ENCODE results near the gene SHROOM3. TPM values are rescaled to one million over a fixed set of nuclear protein-coding genes. Genes with fewer than 3 reads are reported as not detected.

SHROOM3 gene
- total RNA-seq, 1 experiment from 2014 or later = 27.6 TPM

DNA sequence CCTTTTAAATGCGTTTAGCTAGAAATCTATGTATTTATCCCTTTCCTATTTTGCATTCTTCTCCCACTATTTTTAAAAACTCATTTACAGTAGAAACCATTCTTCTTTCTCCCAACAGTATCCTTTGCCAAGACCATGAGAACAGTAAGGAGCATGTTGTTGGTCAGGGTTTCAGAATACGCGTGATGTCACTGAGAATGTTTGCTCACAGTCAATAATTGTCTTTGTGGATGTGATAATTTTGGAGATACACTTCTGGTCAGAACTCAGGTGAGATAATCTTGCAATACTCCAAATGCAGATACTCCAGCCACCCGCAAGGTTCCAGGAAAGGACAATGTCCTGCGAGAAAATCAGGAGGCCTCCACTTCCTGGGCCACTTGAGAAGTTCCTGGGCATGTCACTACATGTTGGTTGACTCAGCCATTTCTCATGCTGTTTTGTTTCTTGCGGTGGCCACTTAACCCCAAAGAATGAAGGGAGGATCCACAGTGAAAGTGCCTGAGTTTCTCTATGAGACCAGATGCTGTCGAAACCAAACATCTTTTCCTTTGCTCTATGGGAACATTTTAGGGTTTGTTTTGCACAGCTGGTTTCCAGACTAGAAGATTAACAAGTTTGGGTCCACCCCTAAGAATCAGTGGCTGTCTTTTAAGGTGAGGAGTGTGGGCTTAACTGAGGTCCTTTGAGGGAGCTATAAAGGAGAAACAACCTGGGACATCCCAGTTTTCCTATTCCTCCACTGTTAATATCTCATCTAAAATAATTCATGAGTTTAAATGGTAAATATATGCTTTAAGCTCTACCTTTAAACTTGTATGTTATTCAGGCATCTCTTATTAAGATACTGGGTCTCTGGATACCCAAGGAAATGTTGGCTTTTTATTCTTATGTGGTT is 346.9 kb downstream of the SHROOM3 start:
- Histone ChIP-seq H4K91ac (ENCODE audit: insufficient read length, low read depth, low read length) (no peak overlapping the region), H3T11ph (ENCODE audit: low read length) (no peak overlapping the region), H3K4me2 (ENCODE audit: insufficient read depth, insufficient read length, low read length) (no peak overlapping the region), H3K56ac (ENCODE audit: insufficient read length, low read depth, low read length) (no peak overlapping the region), H3K14ac (ENCODE audit: insufficient read depth, low read length) (no peak overlapping the region), H2AFZ (ENCODE audit: low read length) (no peak overlapping the region), H3K23me2 (ENCODE audit: insufficient read length, low read depth, low read length, poor library complexity, severe bottlenecking) (no peaks in the 10 kb centered on the region), H3K23ac (ENCODE audit: insufficient read length, low read depth, low read length) (no peak overlapping the region), H2BK20ac (ENCODE audit: low read depth, low read length, poor library complexity, severe bottlenecking) (no peak overlapping the region), H3K9ac (ENCODE audit: extremely low read depth, insufficient read length, low read length) (no peak overlapping the region), H3K79me2 (ENCODE audit: insufficient read depth, low read length) (no peaks in the 10 kb centered on the region), H3K4ac (ENCODE audit: low read depth, low read length) (no peak overlapping the region), H3K27me3 (ENCODE audit: insufficient read depth, low read length) (no peaks in the 10 kb centered on the region; the same call in 1 of the 2 replicates), H2BK15ac (ENCODE audit: low read depth, low read length) (no peak overlapping the region), H3K4me1 (ENCODE audit: insufficient read depth, low read length) (no peaks in the 10 kb centered on the region; the same call in 1 of the 2 replicates), H3K79me1 (ENCODE audit: insufficient read depth, low read depth, low read length, poor library complexity, severe bottlenecking) (no peaks in the 10 kb centered on the region), H3K27ac (ENCODE audit: insufficient read length, low read depth, low read length) (peak overlapping the region; percentile 28), H2BK5ac (ENCODE audit: insufficient read length, low read length) (peak overlapping the region; percentile 27), H2AK5ac (ENCODE audit: insufficient read length, low read length) (no peak overlapping the region), H4K5ac (ENCODE audit: insufficient read length, low read depth, low read length) (no peak overlapping the region), H2BK12ac (ENCODE audit: insufficient read length, low read depth, low read length) (peak overlapping the region; percentile 53), H4K20me1 (ENCODE audit: control insufficient read depth, insufficient read depth, insufficient read length) (no peaks in the 10 kb centered on the region), H4K8ac (replicated peaks; ENCODE audit: insufficient read length, low read depth, low read length) (no peak overlapping the region), H3K9me3 (ENCODE audit: control insufficient read depth, low read depth, low read length) (no peaks in the 10 kb centered on the region), H3K18ac (ENCODE audit: insufficient read length, low read depth, low read length) (no peak overlapping the region), H2BK120ac (ENCODE audit: low read depth, low read length, poor library complexity, severe bottlenecking) (no peak overlapping the region)
- peaks cover 21% of the 10 kb centered on the region in 2 experiments for H3K4me1 Mint-ChIP-seq
- H3K36me3 Mint-ChIP-seq (ENCODE audit: insufficient read depth in 1 of 3, low read depth in 3 of 3) = peaks cover 26 to 61% (median 45%) of the 10 kb centered on the region in 3 experiments
- no peak overlapping the region for H3K4me3 Mint-ChIP-seq
- no peaks in the 10 kb centered on the region for H3K27me3 Mint-ChIP-seq (ENCODE audit: low read depth)
- H3K27ac Mint-ChIP-seq = peak overlapping the region; percentile 68 to 83 (median 75)
- peak; percentile 47 for DNase-seq
- H3K9me3 Mint-ChIP-seq = no peaks in the 10 kb centered on the region
- WGBS (ENCODE audit: extremely low coverage, insufficient read length, low lambda C conversion rate) = no CpG with 5 or more reads among the region's 7 CpGs
- TF ChIP-seq, protein P1, sequence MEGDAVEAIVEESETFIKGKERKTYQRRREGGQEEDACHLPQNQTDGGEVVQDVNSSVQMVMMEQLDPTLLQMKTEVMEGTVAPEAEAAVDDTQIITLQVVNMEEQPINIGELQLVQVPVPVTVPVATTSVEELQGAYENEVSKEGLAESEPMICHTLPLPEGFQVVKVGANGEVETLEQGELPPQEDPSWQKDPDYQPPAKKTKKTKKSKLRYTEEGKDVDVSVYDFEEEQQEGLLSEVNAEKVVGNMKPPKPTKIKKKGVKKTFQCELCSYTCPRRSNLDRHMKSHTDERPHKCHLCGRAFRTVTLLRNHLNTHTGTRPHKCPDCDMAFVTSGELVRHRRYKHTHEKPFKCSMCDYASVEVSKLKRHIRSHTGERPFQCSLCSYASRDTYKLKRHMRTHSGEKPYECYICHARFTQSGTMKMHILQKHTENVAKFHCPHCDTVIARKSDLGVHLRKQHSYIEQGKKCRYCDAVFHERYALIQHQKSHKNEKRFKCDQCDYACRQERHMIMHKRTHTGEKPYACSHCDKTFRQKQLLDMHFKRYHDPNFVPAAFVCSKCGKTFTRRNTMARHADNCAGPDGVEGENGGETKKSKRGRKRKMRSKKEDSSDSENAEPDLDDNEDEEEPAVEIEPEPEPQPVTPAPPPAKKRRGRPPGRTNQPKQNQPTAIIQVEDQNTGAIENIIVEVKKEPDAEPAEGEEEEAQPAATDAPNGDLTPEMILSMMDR (conservative IDR thresholded peaks at IDR 0.05) = no peak
